GM12873 (cell line): ENCODE data around the gene PPARD.

Source experiments
- CTCF ChIP-seq: IDR thresholded peaks from 2 replicates; pipeline ENCODE4 v1.5.1; 2012; ENCODE audit warnings: low read depth, mild to moderate bottlenecking, moderate library complexity, low read length, control low read depth; ENCODE audit not compliant: insufficient read depth; ENCODE audit errors: missing control alignments

Gene PPARD

GRCh38 chr6:35309611-35310264, 32.6 kb upstream of the PPARD start:
- TF ChIP-seq CTCF: no peak

- TF ChIP-seq CTCF: no peak
Observed at GRCh38 chr6:35310265-35310831, 32.0 kb upstream of the PPARD start.

GRCh38 chr6:35311390-35312075, 30.8 kb upstream of the PPARD start:
- TF ChIP-seq CTCF: no peak

- no peak for TF ChIP-seq CTCF
Observed at GRCh38 chr6:35312076-35312800, 30.1 kb upstream of the PPARD start.

- TF ChIP-seq CTCF: no peak
Observed at GRCh38 chr6:35312807-35313206, 29.6 kb upstream of the PPARD start.

GRCh38 chr6:35317483-35318195, 24.7 kb upstream of the PPARD start:
- no peak for TF ChIP-seq CTCF
